Ovary (tissue), 9 donors: ENCODE results near the gene GRIK3. TPM values are rescaled to one million over a fixed set of nuclear protein-coding genes. Genes with fewer than 3 reads are reported as not detected.
"Not testable (repeated sequence)": the region's sequence is repeated elsewhere in the genome, so short reads cannot be mapped to it uniquely, and the experiment has no call there.

Experiments
- DNase-seq, 5 donors: peaks; one replicate each; pipeline ENCODE4 v3.0.0-alpha.2; 2019 to 2020
- H3K27ac ChIP-seq, 2 donors: fragments of 200-600 bp; one replicate each; pipeline versions ENCODE4 v1.5.1 to v1.8.0; 2019 to 2022
- H3K27me3 ChIP-seq: fragments of 200-600 bp; one replicate; pipeline ENCODE4 v1.8.0; 2022
- H3K36me3 ChIP-seq: fragments of 200-600 bp; sonication (generic); one replicate; pipeline ENCODE4 v1.5.1; 2019
- H3K4me1 ChIP-seq: one replicate; pipeline ENCODE4 v1.8.1; 2013; ENCODE audit warnings: mild to moderate bottlenecking, moderate library complexity; ENCODE audit not compliant: insufficient read depth
- H3K4me3 ChIP-seq: fragments of 200-600 bp; sonication (generic); one replicate; pipeline ENCODE4 v1.5.1; 2017
- H3K9me3 ChIP-seq, 2 donors: fragments of 200-600 bp in 1 of 2; sonication (generic) in 1 of 2; one replicate each; pipeline versions ENCODE4 v1.5.1 to v1.8.1; 2013 to 2019; ENCODE audit warnings: mild to moderate bottlenecking in 1 of 2, moderate library complexity in 1 of 2
- CTCF ChIP-seq, 3 donors: fragments of 450-650 bp in 2 of 3; fragments of 200-600 bp in 1 of 3; IDR thresholded peaks; one replicate each; pipeline versions ENCODE4 v1.5.1 to v1.8.0; 2016 to 2022; ENCODE audit warnings: antibody characterized with exemption in 3 of 3, mild to moderate bottlenecking in 1 of 3
- EP300 ChIP-seq: sonication (generic); formaldehyde crosslinking; IDR thresholded peaks from one replicate; pipeline ENCODE4 v1.6.1; 2017; ENCODE audit warnings: antibody characterized with exemption
- POLR2A ChIP-seq: fragments of 450-650 bp; IDR thresholded peaks from one replicate; pipeline ENCODE4 v1.6.1; 2017; ENCODE audit warnings: antibody characterized with exemption, mild to moderate bottlenecking, moderate library complexity
- WGBS, 3 donors: extraction: QIAGEN DNeasy Blood & Tissue Kit in 1 of 3; methylation state at CpG; one replicate each; pipeline versions ENCODE4 v1.1.5 to v1.1.7; 2013 to 2017; 5-methylcytosine and 5-hydroxymethylcytosine counted together
- intact Hi-C, 4 donors: fragments of 100-400 bp; cut with DNase I; formaldehyde crosslinking; loops; one replicate each; pipeline versions ENCODE4 v1.11.0 to v1.15.1; 2022 to 2023
- polyA plus RNA-seq, 2 donors: library from polyadenylated mRNA; stranded (reverse); fragments of 200-250 nt in 1 of 2; fragments of 350-450 nt in 1 of 2; fragmentation: Illumina TruSeq in 1 of 2; extraction: RNeasy Lipid Tissue Mini Kit (QIAGEN cat#74804) in 1 of 2; gene quantifications; one replicate each; pipeline ENCODE4 v1.2.3, GENCODE V29; 2013 to 2014
- total RNA-seq, 7 donors: library from RNA; depleted of rRNA in 2 of 7; stranded (reverse); fragments of >200 nt in 2 of 7; fragmentation: NEBNext Ultra II Directional in 3 of 7; extraction: Animal tissue kit (Norgen Biotek cat#: 25700) in 3 of 7; gene quantifications; one replicate each; pipeline versions ENCODE4 v1.1.0 to v1.2.4, GENCODE V29; 2016 to 2023
- donor health status: DM: no; HTN: no; CAD: no; lungs with moderate emphysema.
- donor health status: DM: no; HTN: no; CAD: no.
- donor health status: Bipolar disorder and iron deficiency.
- donor health status: DM: yes; HTN: yes; CAD: no.
- donor health status: DM: no; HTN: no; CAD: no.
- donor health status: DM: yes; HTN: yes; CAD: no.

GRIK3 gene
- total and polyA plus RNA-seq, 9 donors, result 0.11 to 0.97 (median 0.32) TPM; not detected in 2

GRCh38 chr1:36908096-36908495 is 126.2 kb downstream of the GRIK3 start:
- TF ChIP-seq CTCF (IDR thresholded peaks at IDR 0.05), result no peak
- TF ChIP-seq EP300, result no peak
- no peak for TF ChIP-seq POLR2A
- no peak overlapping the region for H3K27ac ChIP-seq
- DNase-seq, result no peak
- no peaks in the 10 kb centered on the region for H3K9me3 ChIP-seq
- WGBS, 3 donors, result 67 to 88% (median 73%) methylated on average over 3 of the region's 3 CpGs
- no peaks in the 10 kb centered on the region for H3K36me3 ChIP-seq
- H3K4me1 ChIP-seq, result no peaks in the 10 kb centered on the region
- intact Hi-C loops, result no loop called here
- H3K4me3 ChIP-seq, result no peak overlapping the region
- no peaks in the 10 kb centered on the region for H3K27me3 ChIP-seq

GRCh38 chr1:36906555-36906954 is 127.8 kb downstream of the GRIK3 start:
- no peak overlapping the region for H3K4me3 ChIP-seq
- DNase-seq, result no peak
- H3K27me3 ChIP-seq, result no peaks in the 10 kb centered on the region
- no peak overlapping the region for H3K27ac ChIP-seq
- WGBS, 3 donors, result 72 to 77% (median 73%) methylated on average over 3 of the region's 3 CpGs
- intact Hi-C loops, result no loop called here
- H3K4me1 ChIP-seq, result no peaks in the 10 kb centered on the region
- no peaks in the 10 kb centered on the region for H3K36me3 ChIP-seq
- no peak for TF ChIP-seq CTCF (IDR thresholded peaks at IDR 0.05)
- TF ChIP-seq POLR2A, result no peak
- TF ChIP-seq EP300, result no peak
- H3K9me3 ChIP-seq, result no peaks in the 10 kb centered on the region

- DNase-seq, result no peak
- Histone ChIP-seq H3K4me1 (no peaks in the 10 kb centered on the region), H3K36me3 (no peaks in the 10 kb centered on the region), H3K9me3 (no peaks in the 10 kb centered on the region), H3K27me3 (no peaks in the 10 kb centered on the region), H3K4me3 (no peak overlapping the region), H3K27ac (no peak overlapping the region)
- TF ChIP-seq EP300 (no peak), CTCF (IDR thresholded peaks at IDR 0.05) (no peak), POLR2A (no peak)
- intact Hi-C loops, result no loop called here
- WGBS, 3 donors, result 73 to 75% (median 73%) methylated on average over 3 of the region's 3 CpGs
Measured at GRCh38 chr1:36905941-36906340, 128.4 kb downstream of the GRIK3 start.

- Histone ChIP-seq H3K9me3 (no peaks in the 10 kb centered on the region), H3K27me3 (no peaks in the 10 kb centered on the region), H3K27ac (no peak overlapping the region), H3K4me1 (no peaks in the 10 kb centered on the region), H3K36me3 (no peaks in the 10 kb centered on the region), H3K4me3 (no peak overlapping the region)
- TF ChIP-seq CTCF (IDR thresholded peaks at IDR 0.05), result no peak
- no peak for TF ChIP-seq EP300
- TF ChIP-seq POLR2A, result no peak
- intact Hi-C loops, result no loop called here
- 15 to 42% (median 24%) methylated on average over 1 of the region's 1 CpG for WGBS, 3 donors
- DNase-seq, result no peak
Measured at GRCh38 chr1:36900128-36900527, 134.2 kb downstream of the GRIK3 start.

GRCh38 chr1:36897813-36898212 is 136.5 kb downstream of the GRIK3 start:
- H3K36me3 ChIP-seq, intact Hi-C loops, H3K27ac ChIP-seq, DNase-seq, H3K27me3 ChIP-seq, H3K4me1 ChIP-seq, H3K4me3 ChIP-seq, H3K9me3 ChIP-seq: not testable (repeated sequence)
